ENCODE data around the gene CAPG. TPM values are rescaled to one million over a fixed set of nuclear protein-coding genes. Genes with fewer than 3 reads are reported as not detected.

The CAPG gene
- total and polyA plus RNA-seq, 9 of the 15 experiments (the other 6 are each of a cell fraction or from before 2014, with no cell fraction given), result 10.6 to 90.4 (median 56.0) TPM

- TF ChIP-seq, protein P1, sequence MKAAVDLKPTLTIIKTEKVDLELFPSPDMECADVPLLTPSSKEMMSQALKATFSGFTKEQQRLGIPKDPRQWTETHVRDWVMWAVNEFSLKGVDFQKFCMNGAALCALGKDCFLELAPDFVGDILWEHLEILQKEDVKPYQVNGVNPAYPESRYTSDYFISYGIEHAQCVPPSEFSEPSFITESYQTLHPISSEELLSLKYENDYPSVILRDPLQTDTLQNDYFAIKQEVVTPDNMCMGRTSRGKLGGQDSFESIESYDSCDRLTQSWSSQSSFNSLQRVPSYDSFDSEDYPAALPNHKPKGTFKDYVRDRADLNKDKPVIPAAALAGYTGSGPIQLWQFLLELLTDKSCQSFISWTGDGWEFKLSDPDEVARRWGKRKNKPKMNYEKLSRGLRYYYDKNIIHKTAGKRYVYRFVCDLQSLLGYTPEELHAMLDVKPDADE (conservative IDR thresholded peaks at IDR 0.05; ENCODE audit: control insufficient read depth, low read depth, low read length), result 0 out of 2 replicates have a peak, but pooled peaks have one; percentile 32
- TF ChIP-seq PREB (CRISPR knock-in tag; IDR thresholded peaks at IDR 0.05), result no peak
- TF ChIP-seq ZNF24 (IDR thresholded peaks at IDR 0.05), result peak; percentile 4; the same call in 1 of the 2 replicates
- TF ChIP-seq FOXA3 (CRISPR knock-in tag; conservative IDR thresholded peaks at IDR 0.05 in 1 of 2, IDR thresholded peaks at IDR 0.05 in 1 of 2), result no peak
- peak; percentile 20; the same call in 1 of the 2 replicates for TF ChIP-seq EP300 (IDR thresholded peaks at IDR 0.05; ENCODE audit: low read length)
- TF ChIP-seq, protein P2, sequence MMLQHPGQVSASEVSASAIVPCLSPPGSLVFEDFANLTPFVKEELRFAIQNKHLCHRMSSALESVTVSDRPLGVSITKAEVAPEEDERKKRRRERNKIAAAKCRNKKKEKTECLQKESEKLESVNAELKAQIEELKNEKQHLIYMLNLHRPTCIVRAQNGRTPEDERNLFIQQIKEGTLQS (IDR thresholded peaks at IDR 0.05), result peak; percentile 54
- TF ChIP-seq, protein P2 (CRISPR knock-in tag; conservative IDR thresholded peaks at IDR 0.05), result peak; percentile 73
- no peak for TF ChIP-seq ZZZ3 (IDR thresholded peaks at IDR 0.05)
- peak; percentile 46 for TF ChIP-seq CREM (IDR thresholded peaks at IDR 0.05; ENCODE audit: low read depth)
- TF ChIP-seq SMARCA4 (IDR thresholded peaks at IDR 0.05), result 0 out of 2 replicates have a peak, but pooled peaks have one; percentile 44
- TF ChIP-seq, protein P3, sequence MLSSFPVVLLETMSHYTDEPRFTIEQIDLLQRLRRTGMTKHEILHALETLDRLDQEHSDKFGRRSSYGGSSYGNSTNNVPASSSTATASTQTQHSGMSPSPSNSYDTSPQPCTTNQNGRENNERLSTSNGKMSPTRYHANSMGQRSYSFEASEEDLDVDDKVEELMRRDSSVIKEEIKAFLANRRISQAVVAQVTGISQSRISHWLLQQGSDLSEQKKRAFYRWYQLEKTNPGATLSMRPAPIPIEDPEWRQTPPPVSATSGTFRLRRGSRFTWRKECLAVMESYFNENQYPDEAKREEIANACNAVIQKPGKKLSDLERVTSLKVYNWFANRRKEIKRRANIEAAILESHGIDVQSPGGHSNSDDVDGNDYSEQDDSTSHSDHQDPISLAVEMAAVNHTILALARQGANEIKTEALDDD (IDR thresholded peaks at IDR 0.05), result peak; percentile 70
- TF ChIP-seq COPS2 (conservative IDR thresholded peaks at IDR 0.05), result no peak
- TF ChIP-seq, protein P4, sequence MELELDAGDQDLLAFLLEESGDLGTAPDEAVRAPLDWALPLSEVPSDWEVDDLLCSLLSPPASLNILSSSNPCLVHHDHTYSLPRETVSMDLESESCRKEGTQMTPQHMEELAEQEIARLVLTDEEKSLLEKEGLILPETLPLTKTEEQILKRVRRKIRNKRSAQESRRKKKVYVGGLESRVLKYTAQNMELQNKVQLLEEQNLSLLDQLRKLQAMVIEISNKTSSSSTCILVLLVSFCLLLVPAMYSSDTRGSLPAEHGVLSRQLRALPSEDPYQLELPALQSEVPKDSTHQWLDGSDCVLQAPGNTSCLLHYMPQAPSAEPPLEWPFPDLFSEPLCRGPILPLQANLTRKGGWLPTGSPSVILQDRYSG (tag; conservative IDR thresholded peaks at IDR 0.05; ENCODE audit: low read depth), result 0 out of 2 replicates have a peak, but pooled peaks have one; percentile 32
- no peak for TF ChIP-seq CBX5 (IDR thresholded peaks at IDR 0.05; ENCODE audit: borderline replicate concordance, low read depth)
- no peak for TF ChIP-seq NR2C1 (IDR thresholded peaks at IDR 0.05)
- TF ChIP-seq NR2C1 (tag; IDR thresholded peaks at IDR 0.05), result peak; percentile 52; the same call in 1 of the 2 replicates
- no peak for TF ChIP-seq IRF9 (tag; IDR thresholded peaks at IDR 0.05)
- no peak for TF ChIP-seq ZNF217 (CRISPR knock-in tag; IDR thresholded peaks at IDR 0.05)
- TF ChIP-seq ATF7 (IDR thresholded peaks at IDR 0.05), result peak; percentile 68
- TF ChIP-seq ERF (CRISPR knock-in tag; IDR thresholded peaks at IDR 0.05), result no peak
- TF ChIP-seq JUND (IDR thresholded peaks at IDR 0.05; ENCODE audit: borderline replicate concordance, low read depth, low read length), result peak; percentile 78
- peak; percentile 72; the same call in 1 of the 3 replicates for TF ChIP-seq JUND (tag; IDR thresholded peaks at IDR 0.05; ENCODE audit: borderline replicate concordance, low read depth, low read length)
- TF ChIP-seq NFIC (IDR thresholded peaks at IDR 0.05), result peak; percentile 69
These were observed 4.8 kb upstream of the CAPG start (continued) for GRCh38 chr2:85414761-85415553.
